Measurements from ENCODE around the gene LPA. TPM values are rescaled to one million over a fixed set of nuclear protein-coding genes. Genes with fewer than 3 reads are reported as not detected.
"Not testable (repeated sequence)": the region's sequence is repeated elsewhere in the genome, so short reads cannot be mapped to it uniquely, and the experiment has no call there.

Gene LPA
- polyA plus RNA-seq, 1 experiment = not detected

DNA sequence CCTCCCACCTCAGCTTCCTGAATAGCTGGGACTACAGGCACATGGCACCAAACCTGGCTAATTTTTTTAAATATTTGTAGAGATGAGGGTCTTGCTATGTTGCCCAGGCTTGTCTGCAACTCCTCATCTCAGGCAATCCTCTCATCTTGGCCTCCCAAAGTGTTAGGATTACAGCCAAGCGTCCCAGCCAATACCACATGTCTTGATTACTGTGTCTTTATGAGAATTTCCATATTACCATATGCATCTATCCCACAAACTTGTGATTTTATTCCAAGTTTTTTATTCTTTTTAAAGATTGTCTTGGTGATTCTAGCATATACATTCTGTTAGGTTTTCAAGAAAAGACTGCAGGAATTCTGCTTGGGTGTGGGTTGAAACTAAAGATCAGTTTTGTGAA is 82.7 kb downstream of the LPA start:
- TF ChIP-seq CTCF (IDR thresholded peaks at IDR 0.05; ENCODE audit: low read depth, low read length) = no peak
- CTCF ChIA-PET = no interaction called here
- Histone ChIP-seq H3K9me3 (ENCODE audit: control insufficient read depth, insufficient read depth, low read length) (peaks cover 12% of the 10 kb centered on the region; the same call in 1 of the 2 replicates), H3K27ac (ENCODE audit: low read depth, low read length) (no peak overlapping the region), H3K27me3 (ENCODE audit: control insufficient read depth, insufficient read depth, low read length) (no peaks in the 10 kb centered on the region), H3K4me3 (ENCODE audit: low read depth, low read length) (no peak overlapping the region)
- DNase-seq (ENCODE audit: low read depth, low spot score) = no peak
- POLR2A ChIA-PET = no interaction called here

GRCh38 chr6:160578515-160578914 is 85.6 kb downstream of the LPA start:
- DNase-seq (ENCODE audit: low read depth, low spot score); H3K9me3 ChIP-seq (ENCODE audit: control insufficient read depth, insufficient read depth, low read length); POLR2A ChIA-PET; H3K4me3 ChIP-seq (ENCODE audit: low read depth, low read length); CTCF ChIA-PET; H3K27ac ChIP-seq (ENCODE audit: low read depth, low read length); H3K27me3 ChIP-seq (ENCODE audit: control insufficient read depth, insufficient read depth, low read length): not testable (repeated sequence)

DNA sequence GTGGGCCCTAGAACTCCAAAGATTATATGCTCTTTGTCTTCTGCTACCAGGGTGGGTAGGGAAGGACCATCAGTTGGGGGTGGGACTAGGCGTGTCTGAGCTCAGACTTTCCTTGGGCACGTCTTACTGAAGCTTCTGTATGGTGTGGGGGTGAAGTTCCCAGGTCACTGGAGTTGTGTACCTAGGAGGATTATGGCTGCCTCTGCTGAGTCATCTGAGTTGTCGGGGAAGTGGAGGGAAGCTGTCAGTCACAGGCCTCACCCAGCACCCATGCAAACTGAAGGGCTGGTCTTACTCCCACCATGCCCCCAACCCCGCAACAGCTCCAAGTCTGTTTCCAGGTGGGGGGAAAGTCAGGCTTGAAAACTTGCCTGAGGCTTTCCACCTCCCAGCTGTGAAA is 90.1 kb downstream of the LPA start:
- no peak for DNase-seq (ENCODE audit: low read depth, low spot score)
- Histone ChIP-seq H3K27me3 (ENCODE audit: control insufficient read depth, insufficient read depth, low read length) (no peaks in the 10 kb centered on the region), H3K4me3 (ENCODE audit: low read depth, low read length) (no peak overlapping the region), H3K27ac (ENCODE audit: low read depth, low read length) (no peak overlapping the region), H3K9me3 (ENCODE audit: control insufficient read depth, insufficient read depth, low read length) (peaks cover 9% of the 10 kb centered on the region; the same call in 1 of the 2 replicates)
- ChIA-PET CTCF (no interaction called here), POLR2A (no interaction called here)
- no peak for TF ChIP-seq CTCF (IDR thresholded peaks at IDR 0.05; ENCODE audit: low read depth, low read length)

GRCh38 chr6:160571201-160571600 is 92.9 kb downstream of the LPA start:
- DNase-seq (ENCODE audit: low read depth, low spot score); H3K4me3 ChIP-seq (ENCODE audit: low read depth, low read length); CTCF ChIA-PET; POLR2A ChIA-PET; H3K27me3 ChIP-seq (ENCODE audit: control insufficient read depth, insufficient read depth, low read length); H3K27ac ChIP-seq (ENCODE audit: low read depth, low read length); H3K9me3 ChIP-seq (ENCODE audit: control insufficient read depth, insufficient read depth, low read length): not testable (repeated sequence)

DNA sequence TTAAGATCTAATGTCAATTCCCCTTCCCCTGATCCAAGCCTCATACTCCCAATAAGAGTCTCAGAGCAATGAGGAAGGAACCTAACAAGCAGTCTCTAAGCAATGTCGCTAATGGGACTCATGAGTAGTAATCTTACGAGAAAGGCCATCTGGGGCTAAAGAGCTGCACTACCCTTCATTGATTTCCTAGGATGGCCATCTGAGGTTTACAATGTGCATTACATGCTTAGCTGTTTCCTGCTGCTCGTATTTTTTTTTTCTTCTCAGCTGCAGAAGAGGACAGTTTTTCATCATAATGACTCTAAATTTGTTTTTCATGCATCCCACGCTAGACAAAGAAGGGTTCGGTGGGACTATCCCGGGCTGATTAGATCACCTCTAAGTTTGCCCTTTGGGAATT is 119.3 kb downstream of the LPA start:
- ChIA-PET POLR2A (no interaction called here), CTCF (interaction anchor here (1.6 kb wide), 1 partner anchor 25 kb away, joined by 3 read pairs; no protein-coding TSS in a partner anchor)
- H3K27me3 ChIP-seq (ENCODE audit: control insufficient read depth, insufficient read depth, low read length) = no peaks in the 10 kb centered on the region
- TF ChIP-seq CTCF (IDR thresholded peaks at IDR 0.05; ENCODE audit: low read depth, low read length) = no peak
- H3K27ac ChIP-seq (ENCODE audit: low read depth, low read length) = no peak overlapping the region
- no peaks in the 10 kb centered on the region for H3K9me3 ChIP-seq (ENCODE audit: control insufficient read depth, insufficient read depth, low read length)
- DNase-seq (ENCODE audit: low read depth, low spot score) = no peak
- H3K4me3 ChIP-seq (ENCODE audit: low read depth, low read length) = no peak overlapping the region

GRCh38 chr6:160535270-160535669 is 128.8 kb downstream of the LPA start:
- no peaks in the 10 kb centered on the region for H3K27me3 ChIP-seq (ENCODE audit: control insufficient read depth, insufficient read depth, low read length)
- POLR2A ChIA-PET = no interaction called here
- CTCF ChIA-PET = interaction anchor here (1.3 to 6.8 kb wide), 2 partner anchors 15 to 16 kb away, joined by 6 to 89 read pairs; no protein-coding TSS in a partner anchor

More at GRCh38 chr6:160535270-160535669, 128.8 kb downstream of the LPA start:
- H3K4me3 ChIP-seq (ENCODE audit: low read depth, low read length) = no peak overlapping the region
- H3K9me3 ChIP-seq (ENCODE audit: control insufficient read depth, insufficient read depth, low read length) = no peaks in the 10 kb centered on the region
- H3K27ac ChIP-seq (ENCODE audit: low read depth, low read length) = no peak overlapping the region
- DNase-seq (ENCODE audit: low read depth, low spot score) = no peak
- no peak for TF ChIP-seq CTCF (IDR thresholded peaks at IDR 0.05; ENCODE audit: low read depth, low read length)

Data from AG04450 (cell line).